Fibroblast of lung (primary cell): Measurements from ENCODE around the gene POLR2F. TPM values are rescaled to one million over a fixed set of nuclear protein-coding genes. Genes with fewer than 3 reads are reported as not detected.

Experiments used
- DNase-seq, 2 donors: peaks; one replicate each; pipeline versions ENCODE4 v3.0.0 to v3.0.0-alpha.2; 2010; ENCODE audit warnings: low read depth in 2 of 2
- H2AFZ ChIP-seq: 2 replicates; pipeline ENCODE4 v1.5.1; 2012; ENCODE audit warnings: low read length, control low read depth, inconsistent platforms
- H3K27ac ChIP-seq: 2 replicates; pipeline ENCODE4 v1.5.1; 2011; ENCODE audit warnings: low read length, control low read depth; ENCODE audit not compliant: insufficient read depth
- H3K27me3 ChIP-seq: 2 replicates; pipeline ENCODE4 v1.5.1; 2011; ENCODE audit warnings: mild to moderate bottlenecking, low read length; ENCODE audit not compliant: control insufficient read depth, insufficient read depth
- H3K36me3 ChIP-seq: 2 replicates; pipeline ENCODE4 v1.5.1; 2011; ENCODE audit warnings: low read length; ENCODE audit not compliant: control insufficient read depth, insufficient read depth
- H3K4me1 ChIP-seq: 2 replicates; pipeline ENCODE4 v1.5.1; 2011; ENCODE audit warnings: low read length; ENCODE audit not compliant: control insufficient read depth, insufficient read depth; ENCODE audit errors: extremely low read depth
- H3K4me2 ChIP-seq: 2 replicates; pipeline ENCODE4 v1.5.1; 2011; ENCODE audit warnings: low read length, control low read depth; ENCODE audit not compliant: insufficient read depth; ENCODE audit errors: extremely low read depth
- H3K4me3 ChIP-seq, 4 experiments: fragments of 200-600 bp in 1 of 4; sonication (generic) in 1 of 4; replicated peaks in 1 of 4; 2 replicates each; pipeline ENCODE4 v1.5.1; 2011 to 2016; ENCODE audit warnings: low read length in 4 of 4, low read depth in 3 of 4, mild to moderate bottlenecking in 3 of 4, control low read depth in 2 of 4, inconsistent platforms in 1 of 4, mixed read lengths in 1 of 4; ENCODE audit not compliant: insufficient read depth in 1 of 4; ENCODE audit errors: control extremely low read depth in 1 of 4
- H3K79me2 ChIP-seq: 2 replicates; pipeline ENCODE4 v1.5.1; 2012; ENCODE audit warnings: mild to moderate bottlenecking, low read length, inconsistent platforms; ENCODE audit not compliant: control insufficient read depth, insufficient read depth
- H3K9ac ChIP-seq: 2 replicates; pipeline ENCODE4 v1.5.1; 2011; ENCODE audit warnings: mild to moderate bottlenecking, low read length, control low read depth; ENCODE audit not compliant: insufficient read depth
- H3K9me3 ChIP-seq: 2 replicates; pipeline ENCODE4 v1.5.1; 2012; ENCODE audit warnings: low read depth, low read length; ENCODE audit not compliant: control insufficient read depth, insufficient read depth
- H4K20me1 ChIP-seq: 2 replicates; pipeline ENCODE4 v1.5.1; 2011; ENCODE audit warnings: low read length; ENCODE audit not compliant: control insufficient read depth, insufficient read depth; ENCODE audit errors: extremely low read depth
- EZH2 ChIP-seq: IDR thresholded peaks from 2 replicates; pipeline ENCODE4 v1.5.1; 2012; ENCODE audit warnings: low read length, control low read depth, mild to moderate bottlenecking; ENCODE audit errors: missing control alignments
- polyA plus RNA-seq, 2 donors: library from polyadenylated mRNA; depleted of rRNA in 1 of 2; stranded (reverse) in 1 of 2; unstranded in 1 of 2; fragments of >200 nt; gene quantifications; 2 replicates each; pipeline ENCODE4 v1.2.1, GENCODE V29; 2011 to 2012; ENCODE audit warnings: missing spikeins in 1 of 2
- total RNA-seq: library from RNA; depleted of rRNA; stranded (reverse); fragments of >200 nt; gene quantifications from 2 replicates; pipeline ENCODE4 v1.2.1, GENCODE V29; 2014
- TF ChIP-seq, protein P1 (sequence below), 2 donors: IDR thresholded peaks in 1 of 2; conservative IDR thresholded peaks in 1 of 2; 1 replicate in 1 of 2; 2 replicates in 1 of 2; pipeline ENCODE4 v1.5.1; 2011 to 2012; ENCODE audit warnings: low read length in 2 of 2, control low read depth in 1 of 2, inconsistent platforms in 1 of 2, low read depth in 1 of 2, mild to moderate bottlenecking in 1 of 2

Gene POLR2F
- total and polyA plus RNA-seq, 2 donors (not counting 1 experiment from before 2014, with no cell fraction given) = 31.9 to 82.0 TPM

DNA sequence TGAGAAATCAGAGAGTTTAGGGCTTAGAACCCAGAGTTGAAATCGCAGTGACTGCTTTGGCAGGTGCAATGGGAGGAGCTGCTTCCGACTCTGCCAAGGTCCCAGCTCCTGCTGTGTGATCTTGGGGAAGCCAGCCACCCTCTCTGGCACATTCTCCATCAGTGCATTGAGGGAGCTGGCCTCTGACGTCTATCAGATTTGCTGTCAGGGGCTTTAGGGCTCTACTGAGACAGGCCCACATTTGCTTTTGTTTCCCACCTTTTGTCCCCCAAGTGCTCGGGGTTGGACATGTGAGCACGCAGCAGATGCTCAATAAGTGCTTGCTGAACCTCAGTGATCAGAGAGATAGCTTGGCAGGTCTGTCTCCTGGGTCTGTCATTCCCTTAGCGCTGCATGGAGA, 41.5 kb downstream of the POLR2F start:
- TF ChIP-seq, protein P1, sequence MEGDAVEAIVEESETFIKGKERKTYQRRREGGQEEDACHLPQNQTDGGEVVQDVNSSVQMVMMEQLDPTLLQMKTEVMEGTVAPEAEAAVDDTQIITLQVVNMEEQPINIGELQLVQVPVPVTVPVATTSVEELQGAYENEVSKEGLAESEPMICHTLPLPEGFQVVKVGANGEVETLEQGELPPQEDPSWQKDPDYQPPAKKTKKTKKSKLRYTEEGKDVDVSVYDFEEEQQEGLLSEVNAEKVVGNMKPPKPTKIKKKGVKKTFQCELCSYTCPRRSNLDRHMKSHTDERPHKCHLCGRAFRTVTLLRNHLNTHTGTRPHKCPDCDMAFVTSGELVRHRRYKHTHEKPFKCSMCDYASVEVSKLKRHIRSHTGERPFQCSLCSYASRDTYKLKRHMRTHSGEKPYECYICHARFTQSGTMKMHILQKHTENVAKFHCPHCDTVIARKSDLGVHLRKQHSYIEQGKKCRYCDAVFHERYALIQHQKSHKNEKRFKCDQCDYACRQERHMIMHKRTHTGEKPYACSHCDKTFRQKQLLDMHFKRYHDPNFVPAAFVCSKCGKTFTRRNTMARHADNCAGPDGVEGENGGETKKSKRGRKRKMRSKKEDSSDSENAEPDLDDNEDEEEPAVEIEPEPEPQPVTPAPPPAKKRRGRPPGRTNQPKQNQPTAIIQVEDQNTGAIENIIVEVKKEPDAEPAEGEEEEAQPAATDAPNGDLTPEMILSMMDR (conservative IDR thresholded peaks at IDR 0.05 in 1 of 2, IDR thresholded peaks at IDR 0.05 in 1 of 2; ENCODE audit: low read depth in 1 of 2, low read length in 2 of 2) = no peak
- TF ChIP-seq EZH2 = no peak

DNA sequence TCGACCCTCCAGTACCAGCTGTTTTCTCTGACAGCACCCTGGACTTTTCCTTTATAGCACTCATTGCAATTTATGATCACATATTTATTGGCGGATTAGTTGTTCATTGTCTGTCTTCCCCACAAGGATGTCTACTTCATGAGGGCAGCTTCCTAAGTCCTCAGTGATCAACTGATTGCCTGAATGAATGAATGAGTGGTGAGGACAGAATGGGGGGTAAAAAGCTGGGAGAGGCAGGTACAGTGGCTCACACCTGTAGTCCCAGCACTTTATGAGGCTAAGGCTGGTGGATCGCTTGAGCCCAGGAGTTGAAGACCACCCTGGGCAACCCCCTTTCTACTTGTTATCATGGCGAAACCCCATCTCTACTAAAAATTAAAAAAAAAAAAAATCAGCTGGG, 42.0 kb downstream of the POLR2F start:
- Histone ChIP-seq H4K20me1 (no peaks in the 10 kb centered on the region), H3K9ac (no peak overlapping the region), H3K36me3 (no peaks in the 10 kb centered on the region), H3K27me3 (peaks cover 4% of the 10 kb centered on the region), H3K9me3 (no peaks in the 10 kb centered on the region), H3K4me1 (no peaks in the 10 kb centered on the region), H3K27ac (no peak overlapping the region), H3K4me3 (no peak overlapping the region), H3K4me2 (no peak overlapping the region), H2AFZ (no peak overlapping the region), H3K79me2 (no peaks in the 10 kb centered on the region)
- no peak for DNase-seq
- TF ChIP-seq, protein P1 (conservative IDR thresholded peaks at IDR 0.05 in 1 of 2, IDR thresholded peaks at IDR 0.05 in 1 of 2; ENCODE audit: low read depth in 1 of 2, low read length in 2 of 2) = no peak

More for the DNA sequence above, 41.5 kb downstream of the POLR2F start:
- DNase-seq = no peak
- H3K27me3 ChIP-seq = peaks cover 4% of the 10 kb centered on the region
- H3K36me3 ChIP-seq = no peaks in the 10 kb centered on the region
- H3K9ac ChIP-seq = no peak overlapping the region
- H3K4me2 ChIP-seq = no peak overlapping the region
- H3K4me3 ChIP-seq = no peak overlapping the region
- H3K79me2 ChIP-seq = no peaks in the 10 kb centered on the region
- H2AFZ ChIP-seq = no peak overlapping the region
- no peaks in the 10 kb centered on the region for H4K20me1 ChIP-seq
- H3K9me3 ChIP-seq = no peaks in the 10 kb centered on the region
- no peaks in the 10 kb centered on the region for H3K4me1 ChIP-seq
- no peak overlapping the region for H3K27ac ChIP-seq

DNA sequence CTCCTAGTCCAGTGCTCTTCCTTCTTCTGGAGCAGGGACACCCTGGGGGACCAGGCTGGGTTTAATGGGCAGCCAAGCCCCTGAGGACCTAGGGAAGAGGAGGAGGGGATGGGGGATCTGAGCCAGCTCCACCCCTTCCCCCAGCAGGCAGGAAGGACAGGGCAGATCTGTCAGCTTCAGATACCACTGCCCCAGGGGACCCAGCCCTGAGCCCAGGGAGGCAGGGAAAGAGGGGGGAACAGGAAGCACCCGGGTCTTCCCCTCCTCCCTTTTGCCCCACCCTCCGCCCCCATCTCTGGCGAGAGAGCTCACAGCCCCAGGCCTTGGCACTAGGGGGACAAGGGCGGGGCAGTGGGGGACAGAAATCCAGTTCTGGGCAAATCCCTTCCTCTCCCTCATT, 42.6 kb downstream of the POLR2F start:
- Histone ChIP-seq H3K9ac (no peak overlapping the region), H3K36me3 (no peaks in the 10 kb centered on the region), H3K4me2 (no peak overlapping the region), H3K4me3 (no peak overlapping the region), H3K4me1 (no peaks in the 10 kb centered on the region), H3K9me3 (no peaks in the 10 kb centered on the region), H3K27ac (no peak overlapping the region), H3K27me3 (peaks cover 4% of the 10 kb centered on the region), H2AFZ (no peak overlapping the region), H3K79me2 (no peaks in the 10 kb centered on the region), H4K20me1 (no peaks in the 10 kb centered on the region)
- no peak for DNase-seq
- TF ChIP-seq, protein P1 (conservative IDR thresholded peaks at IDR 0.05 in 1 of 2, IDR thresholded peaks at IDR 0.05 in 1 of 2; ENCODE audit: low read depth in 1 of 2, low read length in 2 of 2) = no peak
- TF ChIP-seq EZH2 = no peak
